Breast epithelium (tissue), 4 donors: ENCODE results near the gene ZNF691. TPM values are rescaled to one million over a fixed set of nuclear protein-coding genes. Genes with fewer than 3 reads are reported as not detected.

Experiments used
- DNase-seq, 2 donors: peaks; one replicate each; pipeline ENCODE4 v3.0.0-alpha.2; 2019; ENCODE audit warnings: low spot score in 2 of 2
- H3K27ac ChIP-seq, 2 donors: fragments of 200-600 bp; sonication (generic) in 1 of 2; one replicate each; pipeline ENCODE4 v1.5.1; 2016 to 2019; ENCODE audit warnings: mild to moderate bottlenecking in 1 of 2
- H3K27me3 ChIP-seq, 2 donors: fragments of 200-600 bp; sonication (generic) in 1 of 2; one replicate each; pipeline versions ENCODE4 v1.5.1 to v1.6.0; 2017 to 2019; ENCODE audit warnings: control low read depth in 1 of 2, mild to moderate bottlenecking in 1 of 2
- H3K36me3 ChIP-seq: fragments of 200-600 bp; one replicate; pipeline ENCODE4 v1.5.1; 2019
- H3K4me1 ChIP-seq, 2 donors: fragments of 200-600 bp; sonication (generic); one replicate each; pipeline ENCODE4 v1.5.1; 2016 to 2019; ENCODE audit warnings: control low read depth in 1 of 2
- H3K4me3 ChIP-seq, 3 donors: fragments of 200-600 bp; sonication (generic); 1 replicate in 2 of 3; 2 replicates in 1 of 3; pipeline ENCODE4 v1.5.1; 2016 to 2019; ENCODE audit warnings: mild to moderate bottlenecking in 3 of 3, moderate library complexity in 2 of 3
- H3K9me3 ChIP-seq, 2 donors: fragments of 200-600 bp; sonication (generic) in 1 of 2; one replicate each; pipeline ENCODE4 v1.5.1; 2016 to 2019; ENCODE audit warnings: control low read depth in 1 of 2
- POLR2A ChIP-seq: fragments of 450-650 bp; IDR thresholded peaks from one replicate; pipeline ENCODE4 v1.6.1; 2016; ENCODE audit warnings: antibody characterized with exemption, mild to moderate bottlenecking, moderate library complexity
- POLR2AphosphoS5 ChIP-seq, 3 donors: sonication (generic); formaldehyde crosslinking; IDR thresholded peaks; one replicate each; pipeline ENCODE4 v1.6.1; 2017; ENCODE audit warnings: antibody characterized with exemption in 3 of 3
- intact Hi-C: fragments of 100-400 bp; cut with DNase I; formaldehyde crosslinking; loops from one replicate; pipeline ENCODE4 v1.15.1; 2023; ENCODE audit warnings: low total_unique reads
- total RNA-seq, 3 donors: library from RNA; depleted of rRNA; stranded (reverse); fragments of >200 nt; gene quantifications; one replicate each; pipeline ENCODE4 v1.1.0, GENCODE V29; 2016
- TF ChIP-seq, protein P1 (sequence below), 3 donors: fragments of 450-650 bp; IDR thresholded peaks; one replicate each; pipeline ENCODE4 v1.5.1; 2016 to 2017; ENCODE audit warnings: antibody characterized with exemption in 3 of 3, mild to moderate bottlenecking in 3 of 3, moderate library complexity in 3 of 3

The ZNF691 gene
- total RNA-seq, 3 donors from 2014 or later = 5.8 to 18.4 (median 10.5) TPM

DNA sequence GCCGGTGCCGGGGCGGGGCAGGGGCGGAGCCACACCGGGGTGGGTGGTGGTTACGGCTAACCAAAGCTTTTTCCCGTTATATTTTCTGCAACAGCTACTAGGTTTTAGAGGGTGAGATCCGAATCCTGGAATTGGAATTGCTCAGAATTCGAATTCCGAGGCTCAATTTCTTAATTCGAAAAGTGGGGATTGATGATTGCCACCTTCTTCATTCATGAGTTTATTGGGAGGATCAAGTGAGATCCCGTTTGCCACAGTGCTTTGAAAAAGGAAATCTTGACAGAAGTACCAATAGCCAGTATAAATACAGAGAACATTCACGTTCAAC is 29.0 kb upstream of the ZNF691 start:
- Histone ChIP-seq H3K9me3 (no peaks in the 10 kb centered on the region), H3K36me3 (no peaks in the 10 kb centered on the region), H3K27me3 (no peaks in the 10 kb centered on the region), H3K4me3 (peak overlapping the region; percentile 68 to 73 (median 69)), H3K4me1 (peaks cover 0 to 7% of the 10 kb centered on the region in 2 donors), H3K27ac (peak overlapping the region; percentile 92 to 98)
- no peak for TF ChIP-seq POLR2AphosphoS5 (IDR thresholded peaks at IDR 0.05)
- no peak for TF ChIP-seq POLR2A
- TF ChIP-seq, protein P1, sequence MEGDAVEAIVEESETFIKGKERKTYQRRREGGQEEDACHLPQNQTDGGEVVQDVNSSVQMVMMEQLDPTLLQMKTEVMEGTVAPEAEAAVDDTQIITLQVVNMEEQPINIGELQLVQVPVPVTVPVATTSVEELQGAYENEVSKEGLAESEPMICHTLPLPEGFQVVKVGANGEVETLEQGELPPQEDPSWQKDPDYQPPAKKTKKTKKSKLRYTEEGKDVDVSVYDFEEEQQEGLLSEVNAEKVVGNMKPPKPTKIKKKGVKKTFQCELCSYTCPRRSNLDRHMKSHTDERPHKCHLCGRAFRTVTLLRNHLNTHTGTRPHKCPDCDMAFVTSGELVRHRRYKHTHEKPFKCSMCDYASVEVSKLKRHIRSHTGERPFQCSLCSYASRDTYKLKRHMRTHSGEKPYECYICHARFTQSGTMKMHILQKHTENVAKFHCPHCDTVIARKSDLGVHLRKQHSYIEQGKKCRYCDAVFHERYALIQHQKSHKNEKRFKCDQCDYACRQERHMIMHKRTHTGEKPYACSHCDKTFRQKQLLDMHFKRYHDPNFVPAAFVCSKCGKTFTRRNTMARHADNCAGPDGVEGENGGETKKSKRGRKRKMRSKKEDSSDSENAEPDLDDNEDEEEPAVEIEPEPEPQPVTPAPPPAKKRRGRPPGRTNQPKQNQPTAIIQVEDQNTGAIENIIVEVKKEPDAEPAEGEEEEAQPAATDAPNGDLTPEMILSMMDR (IDR thresholded peaks at IDR 0.05) = no peak
- intact Hi-C loops = no loop called here
- no peak for DNase-seq

DNA sequence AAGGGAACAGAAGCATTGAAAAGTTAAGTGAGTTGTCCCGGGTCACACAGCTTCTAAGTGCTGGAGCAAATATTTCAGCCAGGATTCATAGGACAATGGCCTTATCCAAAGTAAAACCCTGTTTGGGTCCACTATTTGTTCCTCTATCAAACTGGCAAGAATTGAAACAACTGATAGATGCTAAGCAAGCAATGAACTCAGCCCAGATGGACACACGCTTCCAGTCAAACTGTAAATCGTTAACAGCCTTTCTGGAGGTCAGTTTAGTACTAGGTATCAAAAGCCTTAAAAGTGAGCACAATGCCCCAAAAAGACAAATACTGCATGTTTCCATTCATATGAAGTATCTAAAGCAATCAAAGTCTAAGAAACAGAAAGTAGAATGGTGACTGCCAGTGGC is 28.4 kb upstream of the ZNF691 start:
- Histone ChIP-seq H3K27me3 (no peaks in the 10 kb centered on the region), H3K36me3 (no peaks in the 10 kb centered on the region), H3K9me3 (no peaks in the 10 kb centered on the region), H3K4me1 (peaks cover 0 to 7% of the 10 kb centered on the region in 2 donors), H3K4me3 (peak overlapping the region in 1 of 3 donors; percentile 68), H3K27ac (no peak overlapping the region)
- intact Hi-C loops = no loop called here
- TF ChIP-seq POLR2A (no peak), POLR2AphosphoS5 (IDR thresholded peaks at IDR 0.05) (no peak)
- TF ChIP-seq, protein P1 (IDR thresholded peaks at IDR 0.05) = no peak
- no peak for DNase-seq

DNA sequence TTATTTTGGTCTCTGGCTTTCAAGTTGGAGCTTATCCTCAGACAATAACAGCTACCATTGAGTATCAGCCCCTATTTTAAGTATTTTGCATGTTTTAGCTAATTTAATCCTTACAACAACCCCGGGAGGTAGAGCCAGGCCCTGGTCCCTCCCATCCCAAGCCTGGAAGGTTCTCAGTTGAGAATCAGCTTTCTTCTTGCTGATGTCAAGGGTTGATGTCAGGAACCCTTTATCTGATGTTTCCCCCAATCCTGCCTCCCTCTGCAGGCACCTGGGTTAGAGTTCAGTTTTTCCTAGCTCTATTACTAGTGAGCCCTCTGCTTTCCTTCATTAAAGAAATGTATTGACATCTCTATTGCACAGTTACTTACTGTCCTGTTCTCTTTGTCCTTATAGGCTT is 25.6 kb upstream of the ZNF691 start:
- no peaks in the 10 kb centered on the region for H3K27me3 ChIP-seq

DNA sequence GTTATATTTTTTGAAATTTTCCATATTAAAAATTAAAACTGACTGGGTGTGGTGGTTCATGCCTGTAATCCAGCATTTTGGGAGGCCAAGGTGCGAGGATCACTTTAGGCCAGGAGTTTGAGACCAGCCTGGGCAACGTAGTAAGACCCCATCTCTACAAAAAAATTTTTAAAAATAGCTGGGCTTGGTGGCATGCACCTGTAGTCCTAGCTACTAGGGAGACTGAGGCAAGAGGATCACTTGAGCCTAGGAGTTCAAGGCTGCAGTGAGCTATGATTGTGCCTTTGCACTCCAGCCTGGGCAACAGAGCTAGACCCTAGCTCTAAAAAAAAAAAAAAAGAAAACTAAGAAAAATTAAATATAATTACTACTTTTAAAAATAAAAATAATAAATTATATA is 24.7 kb upstream of the ZNF691 start:
- Histone ChIP-seq H3K4me3 (no peak overlapping the region), H3K4me1 (no peaks in the 10 kb centered on the region), H3K36me3 (no peaks in the 10 kb centered on the region), H3K27ac (no peak overlapping the region), H3K27me3 (no peaks in the 10 kb centered on the region), H3K9me3 (no peaks in the 10 kb centered on the region)
- TF ChIP-seq POLR2AphosphoS5 (IDR thresholded peaks at IDR 0.05) (no peak), POLR2A (no peak)
- TF ChIP-seq, protein P1 (IDR thresholded peaks at IDR 0.05) = no peak
- intact Hi-C loops = no loop called here
- no peak for DNase-seq

More for the DNA sequence above, 25.6 kb upstream of the ZNF691 start:
- Histone ChIP-seq H3K4me1 (peaks cover 0 to 6% of the 10 kb centered on the region in 2 donors), H3K9me3 (no peaks in the 10 kb centered on the region), H3K36me3 (no peaks in the 10 kb centered on the region), H3K4me3 (no peak overlapping the region), H3K27ac (no peak overlapping the region)
- intact Hi-C loops = no loop called here
- TF ChIP-seq POLR2AphosphoS5 (IDR thresholded peaks at IDR 0.05) (no peak), POLR2A (no peak)
- TF ChIP-seq, protein P1 (IDR thresholded peaks at IDR 0.05) = no peak
- no peak for DNase-seq

DNA sequence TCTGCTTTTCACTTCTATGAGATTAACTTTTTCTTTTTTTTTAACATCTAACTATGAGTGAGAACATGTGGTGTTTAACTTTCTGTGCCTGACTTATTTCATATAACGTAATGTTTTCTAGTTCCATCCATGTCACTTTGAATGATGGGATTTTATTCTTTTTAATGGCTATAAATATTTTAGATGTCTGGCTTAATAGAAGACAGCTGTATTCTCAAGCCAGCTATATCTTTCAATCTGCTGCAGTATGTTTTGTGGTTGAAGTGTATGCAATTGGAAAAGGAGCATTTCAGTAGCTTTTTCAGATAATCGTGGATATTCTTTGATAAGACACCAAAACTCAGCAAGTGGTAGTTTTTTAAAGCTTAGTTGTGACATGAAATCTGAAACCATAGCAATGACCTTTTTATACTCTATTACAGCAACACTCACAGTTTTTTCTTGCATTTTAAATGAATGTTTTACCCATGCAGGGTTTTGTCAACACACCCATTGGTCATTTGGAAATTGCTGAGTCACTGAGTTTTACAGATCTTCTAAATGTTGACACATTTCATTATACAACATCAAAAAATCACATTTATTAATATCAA is 23.5 kb upstream of the ZNF691 start:
- no peaks in the 10 kb centered on the region for H3K36me3 ChIP-seq
- TF ChIP-seq POLR2A (no peak), POLR2AphosphoS5 (IDR thresholded peaks at IDR 0.05) (no peak)
- TF ChIP-seq, protein P1 (IDR thresholded peaks at IDR 0.05) = no peak
- intact Hi-C loops = no loop called here
- H3K27ac ChIP-seq = no peak overlapping the region
- H3K9me3 ChIP-seq = no peaks in the 10 kb centered on the region
- no peak overlapping the region for H3K4me3 ChIP-seq
- H3K4me1 ChIP-seq = no peaks in the 10 kb centered on the region
- no peak for DNase-seq
- no peaks in the 10 kb centered on the region for H3K27me3 ChIP-seq
